Umbilical cord (tissue), 2 donors: ENCODE results near the gene SMOC1. TPM values are rescaled to one million over a fixed set of nuclear protein-coding genes. Genes with fewer than 3 reads are reported as not detected.

Experiments
- DNase-seq: peaks from one replicate; pipeline ENCODE4 v3.0.0-alpha.2; 2015; ENCODE audit warnings: low spot score
- total RNA-seq: library from RNA; depleted of rRNA; stranded (reverse); fragments of >200 nt; gene quantifications from one replicate; pipeline ENCODE4 v1.2.3, GENCODE V29; 2014; ENCODE audit warnings: low replicate concordance; ENCODE audit not compliant: insufficient read depth

Gene SMOC1
- total RNA-seq: 17.6 TPM

DNA sequence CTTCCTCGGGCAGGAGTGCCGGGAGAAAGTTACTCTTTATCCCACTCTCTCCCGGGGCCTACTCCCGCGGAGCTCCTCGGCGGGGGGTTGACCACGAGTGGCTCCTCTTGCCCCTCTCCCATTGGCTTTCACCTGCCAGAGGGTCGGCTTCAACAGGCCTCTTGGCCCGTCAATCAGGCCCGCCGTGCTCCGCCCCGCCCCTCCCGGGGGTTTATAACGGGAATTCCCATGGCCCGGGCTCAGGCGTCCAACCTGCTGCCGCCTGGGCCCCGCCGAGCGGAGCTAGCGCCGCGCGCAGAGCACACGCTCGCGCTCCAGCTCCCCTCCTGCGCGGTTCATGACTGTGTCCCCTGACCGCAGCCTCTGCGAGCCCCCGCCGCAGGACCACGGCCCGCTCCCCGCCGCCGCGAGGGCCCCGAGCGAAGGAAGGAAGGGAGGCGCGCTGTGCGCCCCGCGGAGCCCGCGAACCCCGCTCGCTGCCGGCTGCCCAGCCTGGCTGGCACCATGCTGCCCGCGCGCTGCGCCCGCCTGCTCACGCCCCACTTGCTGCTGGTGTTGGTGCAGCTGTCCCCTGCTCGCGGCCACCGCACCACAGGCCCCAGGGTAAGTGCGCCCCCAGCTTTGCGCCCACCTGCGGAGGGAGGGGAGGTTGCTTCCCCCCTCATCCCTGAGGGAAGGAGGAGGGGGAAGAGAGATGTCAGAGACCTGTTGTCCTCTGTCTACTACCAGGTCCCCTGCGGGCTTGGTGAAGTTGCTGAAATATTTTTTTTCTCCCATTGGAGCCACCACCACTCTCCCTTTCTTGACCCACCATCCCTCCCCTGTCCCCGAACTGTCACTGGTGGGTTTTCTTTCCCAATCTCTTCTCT lies at the start of gene SMOC1:
Gene SMOC1 (plus strand): TSS at position 242 of the 869 bp plus-strand sequence. CDS start 263 bp downstream, at position 505.
- peak; percentile 14 for DNase-seq

- DNase-seq: no peak
Observed at GRCh38 chr14:69838881-69839416, 40.3 kb upstream of the SMOC1 start.

- DNase-seq: no peak
Observed at GRCh38 chr14:69839661-69840060, 39.6 kb upstream of the SMOC1 start.

DNA sequence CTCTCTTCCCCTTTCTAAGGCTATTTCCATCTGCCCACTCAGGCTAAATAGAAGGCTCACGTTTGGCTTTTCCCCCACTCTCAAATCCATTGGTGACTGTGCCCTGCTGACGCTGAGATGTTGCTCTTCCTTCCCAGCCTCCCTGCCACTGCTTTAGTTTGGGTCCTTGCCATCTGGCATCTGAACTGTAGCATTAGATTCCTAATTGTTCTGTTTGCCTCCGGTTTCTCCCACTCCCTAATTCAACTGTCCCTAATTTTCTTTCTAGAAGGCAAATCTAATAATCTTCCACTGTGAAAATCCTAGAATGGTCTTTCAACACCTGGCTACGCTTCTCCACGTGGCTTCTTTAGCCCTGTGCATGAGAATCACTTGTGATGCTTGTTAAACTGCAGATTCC lies 37.6 kb upstream of the SMOC1 start:
- DNase-seq: no peak

DNA sequence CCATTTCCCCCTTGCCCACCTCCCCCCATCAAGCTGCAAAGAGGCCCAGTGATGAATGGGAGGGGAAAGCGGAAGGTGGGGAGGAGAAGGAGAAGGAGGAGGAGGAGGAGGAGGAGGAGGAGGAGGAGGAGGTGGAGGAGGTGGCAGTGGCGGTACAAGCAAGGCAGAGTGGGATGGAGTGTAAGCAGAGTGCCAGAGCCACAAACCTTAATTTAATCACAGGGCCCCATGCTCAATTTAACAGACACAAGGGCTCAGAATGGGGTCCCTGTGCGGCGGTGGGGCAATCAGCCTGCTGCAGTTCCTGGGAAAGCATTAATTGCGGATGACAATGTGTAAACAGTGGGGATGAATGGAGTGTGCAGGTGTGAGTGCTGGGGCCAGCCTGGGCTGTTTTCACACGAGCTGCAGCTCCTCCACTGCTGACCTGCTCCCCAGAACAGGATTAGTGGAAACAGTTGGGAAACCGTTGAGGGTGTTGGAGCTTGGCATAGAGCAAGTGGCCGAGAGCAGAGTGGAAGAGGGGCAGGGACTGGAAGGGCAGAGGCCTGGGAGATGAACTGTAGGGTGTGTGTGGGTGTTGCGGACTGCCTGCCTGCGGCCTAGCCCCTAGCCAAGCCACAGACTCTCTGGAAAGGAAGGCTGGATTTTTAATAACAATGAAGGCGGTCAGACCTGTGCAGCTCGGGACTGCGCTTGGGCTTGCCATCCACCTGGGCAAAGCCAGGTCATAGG lies 36.4 kb upstream of the SMOC1 start:
- DNase-seq: no peak

DNA sequence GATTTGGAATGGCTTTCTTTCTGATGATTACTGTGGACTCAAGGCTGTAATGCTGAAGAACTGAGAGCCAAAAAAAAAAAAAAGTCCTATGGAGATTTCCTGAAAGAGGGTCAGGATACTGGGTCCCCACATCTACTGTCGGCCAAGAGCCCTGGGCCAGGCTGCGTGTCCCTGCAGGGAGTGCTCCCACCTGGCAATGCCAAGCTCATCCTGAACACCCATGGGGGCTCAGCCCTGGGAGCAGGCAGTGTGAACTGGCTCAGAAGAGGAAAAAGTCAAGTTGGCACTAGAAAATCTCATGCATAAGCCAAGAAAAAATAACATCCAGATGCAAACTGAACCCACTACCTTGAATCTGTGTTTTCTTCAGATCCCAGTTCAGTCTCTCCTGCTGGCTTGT lies 35.0 kb upstream of the SMOC1 start:
- DNase-seq: no peak

GRCh38 chr14:69845050-69845581 lies 34.1 kb upstream of the SMOC1 start:
- no peak for DNase-seq

- DNase-seq: no peak
Observed at GRCh38 chr14:69845787-69846186, 33.4 kb upstream of the SMOC1 start.

DNA sequence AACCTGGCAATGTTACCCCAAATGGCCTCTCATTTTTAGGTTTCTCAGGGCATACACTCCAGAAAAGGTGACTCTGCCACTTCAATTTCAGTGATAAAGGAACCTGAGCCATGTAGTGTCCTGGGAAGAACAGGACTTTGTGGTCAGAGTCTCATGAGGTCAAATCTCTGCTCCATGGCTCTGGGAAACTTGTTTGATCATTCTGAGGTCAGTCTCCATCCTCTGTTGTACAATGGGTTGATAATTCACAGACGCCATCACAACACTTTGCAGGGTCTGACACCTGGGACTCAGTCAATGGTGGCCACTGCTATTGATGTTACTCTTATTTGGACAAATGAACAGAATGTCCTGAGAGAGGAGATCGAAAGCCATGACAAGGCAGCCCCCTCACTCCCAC lies 31.1 kb upstream of the SMOC1 start:
- DNase-seq: no peak

DNA sequence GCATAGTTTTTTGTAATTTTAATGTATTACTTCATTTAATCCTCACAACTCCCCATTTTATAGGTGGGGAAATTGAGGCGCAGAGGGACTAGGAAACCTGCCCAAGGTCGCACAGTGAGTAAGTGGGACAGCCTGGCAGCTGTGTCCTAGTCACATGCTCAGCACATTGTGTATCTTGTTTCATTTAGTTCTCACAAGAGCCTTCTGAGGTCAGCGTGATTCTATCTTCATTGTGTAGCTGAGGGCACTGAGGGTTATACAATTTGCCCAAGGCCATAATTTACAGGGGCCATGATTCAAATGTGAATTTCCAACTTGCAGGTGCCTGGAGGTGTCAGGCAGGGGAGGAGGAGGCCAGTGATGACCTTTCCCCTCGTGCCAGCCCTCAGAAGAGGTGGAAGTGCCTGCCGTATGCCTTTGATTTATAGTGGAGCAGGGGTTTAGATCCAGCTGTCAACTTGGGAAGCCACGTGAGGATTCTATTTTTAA lies 30.3 kb upstream of the SMOC1 start:
- DNase-seq: no peak

- DNase-seq: no peak
Observed at GRCh38 chr14:69850086-69850735, 29.0 kb upstream of the SMOC1 start.

- no peak for DNase-seq
Observed at GRCh38 chr14:69850736-69851112, 28.5 kb upstream of the SMOC1 start.

DNA sequence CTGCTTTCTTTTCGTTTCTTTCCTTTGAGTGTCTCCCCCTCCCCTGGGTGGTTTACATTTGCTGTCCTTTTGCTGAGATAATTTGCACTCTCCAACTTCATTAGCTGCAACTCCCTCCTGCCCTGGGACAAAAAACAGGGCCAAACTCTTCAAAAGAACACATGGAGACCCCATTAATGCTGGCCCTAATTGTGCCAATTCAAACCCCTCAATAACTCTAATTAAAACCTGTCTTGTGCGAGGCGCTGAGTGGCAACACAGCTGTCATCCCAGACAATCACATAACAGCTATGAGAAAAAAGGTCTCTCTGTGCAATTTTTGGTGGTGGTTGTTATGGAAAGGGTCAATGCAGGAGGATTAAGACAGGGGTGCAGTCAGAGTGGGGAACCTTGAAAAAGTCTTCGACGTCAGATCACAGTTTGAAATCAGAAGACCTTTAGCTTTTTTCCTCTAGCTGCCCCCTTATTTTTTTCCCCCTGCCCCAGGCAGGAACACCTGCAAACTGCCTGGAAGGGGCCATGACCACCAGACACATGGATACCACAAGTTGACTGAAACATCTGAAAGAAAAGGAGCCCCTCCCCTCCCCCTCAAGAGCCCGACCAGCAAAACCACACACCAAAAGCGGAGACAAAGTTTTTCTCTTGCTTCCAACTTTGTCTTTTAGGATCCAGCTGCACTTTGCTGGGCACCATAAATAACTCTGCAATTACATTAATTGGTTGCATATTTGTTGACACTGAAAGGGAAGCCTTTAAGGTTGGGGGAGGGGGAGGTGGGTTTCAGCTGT lies 26.5 kb upstream of the SMOC1 start:
- no peak for DNase-seq

- no peak for DNase-seq
Observed at GRCh38 chr14:69853774-69854173, 25.4 kb upstream of the SMOC1 start.

DNA sequence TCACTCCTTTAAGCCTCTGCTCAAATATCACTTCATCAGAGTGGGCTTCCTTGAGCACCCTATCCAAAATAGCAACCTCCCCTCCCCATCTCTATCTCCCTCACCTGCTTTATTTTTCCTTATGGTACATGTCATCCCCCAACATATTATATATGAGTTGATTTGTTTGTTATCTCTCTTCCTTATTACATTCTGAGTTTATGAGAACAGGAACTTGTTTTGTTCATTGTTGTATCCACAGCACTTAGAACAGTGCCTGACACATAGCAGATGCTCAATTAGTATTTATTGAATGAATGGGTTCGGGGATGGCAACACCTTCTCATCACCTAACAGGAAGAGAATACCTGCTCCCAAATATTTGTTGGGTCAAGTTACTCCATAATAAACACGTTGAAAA lies 24.6 kb upstream of the SMOC1 start:
- DNase-seq: no peak

- peak; percentile 40 for DNase-seq
Observed at GRCh38 chr14:69855180-69855832, 23.9 kb upstream of the SMOC1 start.

DNA sequence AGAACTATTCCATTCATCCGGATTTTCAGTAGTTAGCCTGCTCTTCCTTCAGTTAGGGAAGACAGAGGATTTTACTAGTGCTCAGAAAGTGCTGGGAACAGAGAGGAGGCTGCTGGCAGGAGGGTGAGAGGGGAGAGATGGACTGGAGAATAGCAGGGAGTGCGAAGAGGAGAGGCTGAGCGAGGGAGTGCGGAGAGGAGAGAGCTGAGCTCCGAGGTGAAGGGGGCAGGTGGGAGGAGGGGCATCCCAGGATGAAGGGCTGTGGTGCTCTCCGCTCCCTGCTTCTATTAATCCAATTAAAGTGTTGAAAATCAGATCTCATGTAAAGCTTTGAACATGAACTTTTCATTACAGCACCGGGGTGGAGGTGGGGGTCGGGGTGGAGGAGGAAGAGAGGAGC lies 20.4 kb upstream of the SMOC1 start:
- no peak for DNase-seq

DNA sequence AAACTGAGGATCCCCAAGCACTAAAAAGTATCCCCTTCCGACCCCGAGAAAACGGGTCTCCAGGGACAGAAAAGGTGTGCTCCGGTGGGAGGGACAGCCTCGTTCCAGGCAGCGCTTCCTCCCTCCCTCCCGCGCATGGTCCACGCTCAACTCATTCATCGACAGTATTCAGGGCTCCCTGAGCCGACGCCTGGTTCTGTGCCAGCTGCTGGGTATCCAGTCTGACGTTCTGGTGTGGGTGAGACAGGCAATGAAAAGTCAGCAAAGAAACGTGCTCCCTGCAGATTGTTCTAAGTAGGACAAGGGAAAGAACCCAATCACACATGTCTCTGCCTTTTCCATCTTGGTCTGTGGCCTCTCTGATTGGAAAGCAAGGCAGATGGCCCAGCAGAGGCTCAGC lies 19.6 kb upstream of the SMOC1 start:
- DNase-seq: no peak

DNA sequence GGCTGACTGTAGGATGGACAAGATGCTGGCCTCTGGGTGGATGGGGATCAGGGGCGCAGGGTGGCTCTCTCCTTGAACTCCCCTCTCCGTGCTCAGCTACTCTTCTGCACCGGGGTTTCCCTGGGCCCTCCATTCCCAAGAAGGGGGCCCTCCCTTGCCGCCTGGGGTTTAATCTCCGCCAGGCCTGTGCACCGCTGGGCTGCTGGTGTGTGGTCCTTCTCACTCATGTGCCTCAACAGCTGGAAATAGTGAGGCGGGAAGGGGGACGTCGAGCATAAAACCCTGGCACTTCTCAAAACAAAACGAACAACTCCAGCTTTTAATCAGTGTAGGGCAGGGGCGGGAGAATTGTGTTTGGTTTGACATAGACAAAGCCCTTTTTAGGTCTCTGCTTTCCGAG lies 19.0 kb upstream of the SMOC1 start:
- no peak for DNase-seq

DNA sequence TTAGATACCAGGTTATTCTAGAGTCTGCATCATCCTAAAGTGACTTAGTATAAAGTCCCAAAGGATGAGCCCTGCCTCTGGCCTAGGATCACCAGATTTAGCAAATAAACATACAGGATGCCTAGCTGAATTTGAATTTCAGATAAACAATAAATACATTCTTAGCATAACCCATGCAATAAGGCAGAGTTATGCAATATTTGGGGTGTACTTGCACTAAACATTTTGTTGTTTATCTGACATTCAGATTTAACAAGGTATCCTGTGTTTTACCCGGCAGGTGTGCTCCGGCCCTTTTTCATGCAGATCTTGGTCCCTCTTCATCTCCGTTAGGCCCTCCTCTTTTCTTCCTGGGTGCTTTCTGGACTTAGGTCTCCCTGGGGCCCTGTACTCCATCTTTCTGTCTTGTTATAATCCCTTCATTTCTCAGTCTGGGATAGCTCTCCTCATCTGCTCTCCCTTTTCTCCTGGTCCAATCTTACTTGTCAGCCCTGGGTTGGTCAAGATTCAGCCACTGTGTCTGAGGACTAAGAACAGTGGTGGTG lies 18.1 kb upstream of the SMOC1 start:
- no peak for DNase-seq
